Measurements from ENCODE around the gene NPIPB6.

GRCh38 chr16:28300327-28300726, 63.0 kb downstream of the NPIPB6 start:
- TF ChIP-seq, protein P1, sequence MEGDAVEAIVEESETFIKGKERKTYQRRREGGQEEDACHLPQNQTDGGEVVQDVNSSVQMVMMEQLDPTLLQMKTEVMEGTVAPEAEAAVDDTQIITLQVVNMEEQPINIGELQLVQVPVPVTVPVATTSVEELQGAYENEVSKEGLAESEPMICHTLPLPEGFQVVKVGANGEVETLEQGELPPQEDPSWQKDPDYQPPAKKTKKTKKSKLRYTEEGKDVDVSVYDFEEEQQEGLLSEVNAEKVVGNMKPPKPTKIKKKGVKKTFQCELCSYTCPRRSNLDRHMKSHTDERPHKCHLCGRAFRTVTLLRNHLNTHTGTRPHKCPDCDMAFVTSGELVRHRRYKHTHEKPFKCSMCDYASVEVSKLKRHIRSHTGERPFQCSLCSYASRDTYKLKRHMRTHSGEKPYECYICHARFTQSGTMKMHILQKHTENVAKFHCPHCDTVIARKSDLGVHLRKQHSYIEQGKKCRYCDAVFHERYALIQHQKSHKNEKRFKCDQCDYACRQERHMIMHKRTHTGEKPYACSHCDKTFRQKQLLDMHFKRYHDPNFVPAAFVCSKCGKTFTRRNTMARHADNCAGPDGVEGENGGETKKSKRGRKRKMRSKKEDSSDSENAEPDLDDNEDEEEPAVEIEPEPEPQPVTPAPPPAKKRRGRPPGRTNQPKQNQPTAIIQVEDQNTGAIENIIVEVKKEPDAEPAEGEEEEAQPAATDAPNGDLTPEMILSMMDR (IDR thresholded peaks at IDR 0.05) = no peak
- no peak for TF ChIP-seq EZH2 (IDR thresholded peaks at IDR 0.05; ENCODE audit: borderline replicate concordance, insufficient read depth, low read depth, low read length, poor library complexity, severe bottlenecking)

All from B cell (primary cell).